CD4-positive, alpha-beta memory T cell (primary cell): Measurements from ENCODE around the gene FANCD2OS. TPM values are rescaled to one million over a fixed set of nuclear protein-coding genes. Genes with fewer than 3 reads are reported as not detected.
"Not testable (repeated sequence)": the region's sequence is repeated elsewhere in the genome, so short reads cannot be mapped to it uniquely, and the experiment has no call there.

Source experiments
- CTCF ChIA-PET: fragments of 350-600 bp; sonication (Branson Sonifier 250); formaldehyde crosslinking; loops from one replicate; lab custom pipeline; 2021; ENCODE audit warnings: inconsistent platforms; ENCODE audit not compliant: partially characterized antibody; lab: Charles Lee
- POLR2A ChIA-PET: fragments of 350-600 bp; sonication (Branson Sonifier 250); formaldehyde crosslinking; loops from one replicate; lab custom pipeline; 2021; ENCODE audit not compliant: partially characterized antibody; lab: Charles Lee
- DNase-seq, 5 donors: peaks; one replicate each; pipeline versions ENCODE4 v3.0.0 to v3.0.0-alpha.2; 2020 to 2022; ENCODE audit warnings: mixed read lengths in 1 of 5
- H3K27ac ChIP-seq: one replicate; pipeline ENCODE4 v1.7.0; 2013; ENCODE audit warnings: low read depth, low read length
- H3K27me3 ChIP-seq: 2 replicates; pipeline ENCODE4 v1.7.0; 2013; ENCODE audit warnings: mild to moderate bottlenecking, low read length, moderate library complexity; ENCODE audit not compliant: insufficient read depth
- H3K36me3 ChIP-seq: 2 replicates; pipeline ENCODE4 v1.7.0; 2013; ENCODE audit warnings: mild to moderate bottlenecking, low read length, moderate library complexity; ENCODE audit not compliant: insufficient read depth
- H3K4me1 ChIP-seq: 2 replicates; pipeline ENCODE4 v1.7.0; 2013; ENCODE audit warnings: mild to moderate bottlenecking, low read length, moderate library complexity; ENCODE audit not compliant: insufficient read depth
- H3K4me3 ChIP-seq, 2 donors: one replicate each; pipeline ENCODE4 v1.7.0; 2013; ENCODE audit warnings: low read length in 2 of 2, mild to moderate bottlenecking in 1 of 2
- H3K9me3 ChIP-seq, 2 donors: one replicate each; pipeline ENCODE4 v1.7.0; 2013; ENCODE audit warnings: low read length in 2 of 2, control low read depth in 1 of 2; ENCODE audit not compliant: control insufficient read depth in 1 of 2
- H3K27ac Mint-ChIP-seq, 7 donors: one replicate each; pipeline ENCODE4 v1.8.0; 2020 to 2021; ENCODE audit warnings: mixed read lengths in 7 of 7, mild to moderate bottlenecking in 6 of 7, inconsistent platforms in 3 of 7, moderate library complexity in 3 of 7
- H3K27me3 Mint-ChIP-seq, 2 donors: one replicate each; pipeline ENCODE4 v1.8.0; 2020 to 2021; ENCODE audit warnings: mixed read lengths in 2 of 2
- H3K36me3 Mint-ChIP-seq, 2 donors: one replicate each; pipeline ENCODE4 v1.8.0; 2020 to 2021; ENCODE audit warnings: mixed read lengths in 2 of 2, inconsistent platforms in 1 of 2, mild to moderate bottlenecking in 1 of 2
- H3K4me1 Mint-ChIP-seq, 4 donors: one replicate each; pipeline ENCODE4 v1.8.0; 2020 to 2021; ENCODE audit warnings: mixed read lengths in 4 of 4, mild to moderate bottlenecking in 1 of 4
- H3K4me3 Mint-ChIP-seq, 8 donors: one replicate each; pipeline ENCODE4 v1.8.0; 2020 to 2021; ENCODE audit warnings: mixed read lengths in 8 of 8, mild to moderate bottlenecking in 7 of 8, moderate library complexity in 6 of 8, inconsistent platforms in 3 of 8
- H3K9me3 Mint-ChIP-seq, 8 donors: one replicate each; pipeline ENCODE4 v1.8.0; 2020 to 2021; ENCODE audit warnings: mixed read lengths in 8 of 8, mild to moderate bottlenecking in 5 of 8, inconsistent platforms in 3 of 8, moderate library complexity in 1 of 8
- intact Hi-C: fragments of 100-400 bp; cut with micrococcal nuclease; formaldehyde crosslinking; loops from one replicate; pipeline ENCODE4 v1.15.1; 2023
- polyA plus RNA-seq, 2 donors: library from polyadenylated mRNA; unstranded; fragments of 300-500 nt; fragmentation: Illumina TruSeq; gene quantifications; one replicate each; pipeline ENCODE4 v1.2.3, GENCODE V29; 2021
- total RNA-seq, 2 experiments: library from RNA; stranded (reverse); gene quantifications; one replicate each; pipeline ENCODE4 v1.2.3, GENCODE V29; 2021

FANCD2OS gene
- total and polyA plus RNA-seq, 4 experiments from 2014 or later: not detected

DNA sequence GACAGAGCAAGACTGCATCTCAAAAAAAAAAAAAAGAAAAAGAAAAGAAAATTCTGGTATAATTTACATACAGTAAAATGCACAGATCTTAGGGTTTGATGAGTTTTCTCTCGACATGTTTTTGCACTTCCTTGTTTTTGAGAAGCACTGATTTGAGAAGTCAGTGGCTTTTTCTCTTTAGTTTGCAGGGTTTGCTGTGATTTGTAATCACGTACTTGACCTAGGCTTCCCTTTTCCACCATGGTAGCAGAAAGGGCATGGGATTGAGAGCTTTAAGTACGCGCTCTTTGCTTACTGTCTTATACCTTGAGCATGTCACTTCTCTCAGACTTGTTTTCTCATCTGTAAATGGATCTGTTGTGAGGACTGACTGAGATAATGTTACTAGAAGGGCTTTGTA lies 37.6 kb upstream of the FANCD2OS start:
- H3K4me1 ChIP-seq: peaks cover 45% of the 10 kb centered on the region
- no peaks in the 10 kb centered on the region for H3K9me3 Mint-ChIP-seq
- H3K27ac Mint-ChIP-seq: peak overlapping the region in 6 of 7 donors; percentile 37 to 85 (median 64)
- H3K4me3 ChIP-seq: no peak overlapping the region
- peak overlapping the region; percentile 49 to 82 (median 72) for H3K4me3 Mint-ChIP-seq
- no peaks in the 10 kb centered on the region for H3K27me3 Mint-ChIP-seq
- ChIA-PET CTCF (no interaction called here), POLR2A (no interaction called here)
- peaks cover 24 to 65% (median 34%) of the 10 kb centered on the region in 4 donors for H3K4me1 Mint-ChIP-seq
- no peaks in the 10 kb centered on the region for H3K27me3 ChIP-seq
- peaks cover 28 to 45% of the 10 kb centered on the region in 2 donors for H3K36me3 Mint-ChIP-seq
- DNase-seq: no peak
- intact Hi-C loops: no loop called here
- no peaks in the 10 kb centered on the region for H3K9me3 ChIP-seq
- H3K27ac ChIP-seq: no peak overlapping the region
- H3K36me3 ChIP-seq: peaks cover 17% of the 10 kb centered on the region

DNA sequence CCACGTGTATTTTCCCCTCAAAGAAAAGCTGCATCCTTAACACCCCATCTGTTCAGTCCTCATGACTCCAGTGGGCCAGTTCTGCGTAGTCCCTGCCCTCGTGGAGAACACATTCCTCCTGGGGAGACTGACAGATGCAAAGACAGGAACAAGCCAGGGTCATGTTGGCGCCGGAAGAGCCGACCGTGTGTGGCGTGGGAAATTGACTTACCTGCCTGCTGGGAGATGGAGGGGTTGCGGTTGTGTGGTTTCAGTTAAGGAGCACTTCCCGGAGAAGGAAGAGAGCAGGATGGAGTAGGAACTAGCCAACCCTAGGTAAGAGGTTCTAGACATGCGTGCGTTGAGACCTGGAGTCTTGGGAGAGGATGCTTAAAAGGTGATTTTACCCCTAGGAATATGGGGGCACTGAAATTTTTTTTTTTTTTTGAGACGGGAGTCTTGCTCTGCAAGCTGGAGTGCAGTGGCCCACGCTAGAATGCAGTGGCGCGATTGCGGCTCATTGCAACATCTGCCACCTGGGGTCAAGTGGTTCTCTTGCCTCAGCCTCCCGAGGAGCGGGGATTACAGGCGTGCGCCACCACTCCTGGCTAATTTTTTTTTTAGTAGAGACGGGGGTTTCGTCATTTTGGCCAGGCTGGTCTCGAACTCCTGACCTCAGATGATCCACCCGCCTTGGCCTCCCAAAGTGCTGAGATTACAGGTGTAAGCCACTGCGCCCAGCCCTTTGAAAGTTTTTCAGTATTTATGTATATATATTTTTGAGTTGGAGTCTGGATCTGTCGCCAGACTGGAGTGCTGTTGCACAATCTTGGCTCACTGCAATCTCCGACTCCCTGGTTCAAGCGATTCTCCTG lies 34.9 kb upstream of the FANCD2OS start:
- Histone ChIP-seq H3K4me3 (peak overlapping the region; percentile 55 to 95), H3K36me3 (no peaks in the 10 kb centered on the region), H3K27ac (peak overlapping the region; percentile 94), H3K4me1 (peaks cover 45% of the 10 kb centered on the region), H3K27me3 (no peaks in the 10 kb centered on the region), H3K9me3 (no peaks in the 10 kb centered on the region)
- Mint-ChIP-seq H3K9me3 (no peaks in the 10 kb centered on the region), H3K27me3 (no peaks in the 10 kb centered on the region), H3K4me1 (peaks cover 22 to 58% (median 32%) of the 10 kb centered on the region in 4 donors), H3K4me3 (peak overlapping the region; percentile 90 to 98 (median 95)), H3K27ac (peak overlapping the region; percentile 88 to 99 (median 96)), H3K36me3 (peaks cover 14 to 25% of the 10 kb centered on the region in 2 donors)
- POLR2A ChIA-PET: interaction anchor here (0.7 to 2.5 kb wide), 12 partner anchors 11 to 210 kb away, joined by 3 to 25 read pairs (median 6); partner anchors contain the start of genes CRELD1, IRAK2 and TATDN2
- DNase-seq: peak in 3 of 5 donors; percentile 14 to 46 (median 18)
- intact Hi-C loops: loop anchor here (1.0 to 5.0 kb wide), 4 partner anchors 22 to 411 kb away; partner anchors contain the start of genes BRPF1 and IRAK2
- CTCF ChIA-PET: interaction anchor here (0.8 to 2.5 kb wide), 2 partner anchors 121 to 210 kb away, joined by 4 to 9 read pairs; no protein-coding TSS in a partner anchor

- Histone ChIP-seq H3K27me3 (no peaks in the 10 kb centered on the region), H3K27ac (peak overlapping the region; percentile 94), H3K36me3 (no peaks in the 10 kb centered on the region), H3K9me3 (no peaks in the 10 kb centered on the region), H3K4me1 (peaks cover 37% of the 10 kb centered on the region), H3K4me3 (peak overlapping the region; percentile 21 to 55)
- H3K4me3 Mint-ChIP-seq: peak overlapping the region; percentile 90 to 98 (median 95)
- H3K27me3 Mint-ChIP-seq: no peaks in the 10 kb centered on the region
- intact Hi-C loops: loop anchor here (1.0 to 5.0 kb wide), 3 partner anchors 26 to 409 kb away; partner anchors contain the start of genes BRK1, BRPF1 and TATDN2
- H3K27ac Mint-ChIP-seq: peak overlapping the region; percentile 42 to 99 (median 98)
- CTCF ChIA-PET: interaction anchor here (0.6 to 2.5 kb wide), 4 partner anchors 10 to 123 kb away, joined by 3 to 9 read pairs (median 4); no protein-coding TSS in a partner anchor
- H3K4me1 Mint-ChIP-seq: peaks cover 16 to 48% (median 24%) of the 10 kb centered on the region in 4 donors
- DNase-seq: no peak
- H3K36me3 Mint-ChIP-seq: peaks cover 7 to 19% of the 10 kb centered on the region in 2 donors
- POLR2A ChIA-PET: interaction anchor here (0.6 to 2.5 kb wide), 19 partner anchors 9 to 208 kb away, joined by 3 to 25 read pairs (median 6); partner anchors contain the start of genes CRELD1, IRAK2, SEC13 and TATDN2
- H3K9me3 Mint-ChIP-seq: no peaks in the 10 kb centered on the region
These were observed 33.0 kb upstream of the FANCD2OS start for GRCh38 chr3:10140996-10141546.

- no peaks in the 10 kb centered on the region for H3K9me3 Mint-ChIP-seq
- H3K4me3 ChIP-seq: no peak overlapping the region
- peak overlapping the region in 1 of 7 donors; percentile 48 for H3K27ac Mint-ChIP-seq
- no peaks in the 10 kb centered on the region for H3K36me3 ChIP-seq
- H3K27ac ChIP-seq: no peak overlapping the region
- no peaks in the 10 kb centered on the region for H3K27me3 Mint-ChIP-seq
- CTCF ChIA-PET: no interaction called here
- H3K4me1 Mint-ChIP-seq: peaks cover 0 to 14% (median under 1%) of the 10 kb centered on the region in 4 donors
- POLR2A ChIA-PET: no interaction called here
- H3K4me3 Mint-ChIP-seq: no peak overlapping the region
- H3K9me3 ChIP-seq: no peaks in the 10 kb centered on the region
- DNase-seq: no peak
- no peaks in the 10 kb centered on the region for H3K27me3 ChIP-seq
- H3K4me1 ChIP-seq: peaks cover 5% of the 10 kb centered on the region
- peaks cover 0 to 6% of the 10 kb centered on the region in 2 donors for H3K36me3 Mint-ChIP-seq
- intact Hi-C loops: no loop called here
These were observed 29.1 kb upstream of the FANCD2OS start for GRCh38 chr3:10137178-10137577.

- intact Hi-C loops: no loop called here
- Mint-ChIP-seq H3K27me3 (no peaks in the 10 kb centered on the region), H3K9me3 (no peaks in the 10 kb centered on the region), H3K4me3 (no peak overlapping the region), H3K36me3 (peaks cover 0 to under 1% of the 10 kb centered on the region in 2 donors), H3K4me1 (peaks cover 0 to 8% (median under 1%) of the 10 kb centered on the region in 4 donors), H3K27ac (no peak overlapping the region)
- Histone ChIP-seq H3K4me3 (no peak overlapping the region), H3K27me3 (no peaks in the 10 kb centered on the region), H3K36me3 (no peaks in the 10 kb centered on the region), H3K27ac (no peak overlapping the region), H3K9me3 (no peaks in the 10 kb centered on the region), H3K4me1 (peaks cover 5% of the 10 kb centered on the region)
- DNase-seq: no peak
- CTCF ChIA-PET: no interaction called here
- POLR2A ChIA-PET: no interaction called here
These were observed 28.5 kb upstream of the FANCD2OS start for GRCh38 chr3:10136426-10137005.

DNA sequence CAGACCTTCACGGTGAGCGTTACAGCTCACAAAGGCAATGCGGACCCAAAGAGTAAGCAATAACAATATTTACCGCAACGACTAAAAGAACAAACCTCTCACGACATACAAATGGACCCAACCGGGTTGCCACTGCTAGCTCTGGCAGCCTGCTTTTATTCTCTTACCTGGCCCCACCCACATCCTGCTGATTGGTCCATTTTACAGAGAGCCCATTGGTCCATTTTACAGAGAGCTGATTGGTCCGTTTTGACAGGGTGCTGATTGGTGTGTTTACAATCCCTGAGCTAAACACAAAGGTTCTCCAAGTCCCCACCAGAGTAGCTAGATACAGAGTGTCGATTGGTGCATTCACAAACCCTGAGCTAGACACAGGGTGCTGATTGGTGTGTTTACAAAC lies 27.8 kb upstream of the FANCD2OS start:
- H3K27ac ChIP-seq, H3K36me3 ChIP-seq, H3K4me3 ChIP-seq, H3K27ac Mint-ChIP-seq, DNase-seq, CTCF ChIA-PET, H3K36me3 Mint-ChIP-seq, H3K27me3 ChIP-seq, H3K4me1 Mint-ChIP-seq, H3K27me3 Mint-ChIP-seq, POLR2A ChIA-PET, H3K9me3 Mint-ChIP-seq, H3K4me1 ChIP-seq, H3K4me3 Mint-ChIP-seq, intact Hi-C loops, H3K9me3 ChIP-seq: not testable (repeated sequence)
